Testis (tissue), 2 donors: ENCODE results near the gene PSMD1.

Experiments used
- CTCF ChIP-seq, 3 experiments: fragments of 450-650 bp in 2 of 3; fragments of 200-600 bp in 1 of 3; sonication (generic) in 1 of 3; IDR thresholded peaks; one replicate each; pipeline ENCODE4 v1.5.1; 2016 to 2019; ENCODE audit warnings: antibody characterized with exemption in 3 of 3, mild to moderate bottlenecking in 2 of 3, moderate library complexity in 1 of 3
- POLR2A ChIP-seq: fragments of 450-650 bp; IDR thresholded peaks from one replicate; pipeline ENCODE4 v1.6.1; 2017; ENCODE audit warnings: antibody characterized with exemption, mild to moderate bottlenecking, moderate library complexity

GRCh38 chr2:231041061-231041689 lies 15.5 kb upstream of the PSMD1 start:
- no peak for TF ChIP-seq CTCF (IDR thresholded peaks at IDR 0.05)
- no peak for TF ChIP-seq POLR2A
